Stimulated activated CD8-positive, alpha-beta memory T cell treated with anti-CD3 and anti-CD28 coated beads, Interleukin-4, amount 100 ng/mL, for 4 hours (primary cell): ENCODE measurements around the gene ABHD12.

Experiments
- DNase-seq, 2 donors: peaks; one replicate each; pipeline ENCODE4 v3.0.0-alpha.2; 2020; ENCODE audit warnings: low read depth in 2 of 2, low spot score in 1 of 2

Gene ABHD12

GRCh38 chr20:25258828-25259227, 131.8 kb downstream of the ABHD12 start:
- DNase-seq: no peak

DNA sequence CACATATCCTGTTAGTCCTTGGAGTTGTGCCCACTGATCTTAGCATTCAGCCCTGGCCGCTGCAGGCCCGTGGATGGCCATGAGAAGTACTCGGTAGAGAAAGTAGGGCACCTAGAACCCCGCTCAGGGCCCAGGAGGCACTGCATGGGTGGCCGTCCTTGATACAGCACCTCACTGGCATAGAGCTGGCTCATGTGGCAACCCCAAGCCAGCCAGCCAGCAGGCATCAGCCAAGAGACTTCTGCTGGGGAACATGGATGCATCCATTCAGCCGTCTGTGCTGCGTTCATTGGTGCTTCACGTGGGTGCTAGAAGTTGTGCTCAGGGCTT, 132.2 kb downstream of the ABHD12 start:
- DNase-seq: no peak

DNA sequence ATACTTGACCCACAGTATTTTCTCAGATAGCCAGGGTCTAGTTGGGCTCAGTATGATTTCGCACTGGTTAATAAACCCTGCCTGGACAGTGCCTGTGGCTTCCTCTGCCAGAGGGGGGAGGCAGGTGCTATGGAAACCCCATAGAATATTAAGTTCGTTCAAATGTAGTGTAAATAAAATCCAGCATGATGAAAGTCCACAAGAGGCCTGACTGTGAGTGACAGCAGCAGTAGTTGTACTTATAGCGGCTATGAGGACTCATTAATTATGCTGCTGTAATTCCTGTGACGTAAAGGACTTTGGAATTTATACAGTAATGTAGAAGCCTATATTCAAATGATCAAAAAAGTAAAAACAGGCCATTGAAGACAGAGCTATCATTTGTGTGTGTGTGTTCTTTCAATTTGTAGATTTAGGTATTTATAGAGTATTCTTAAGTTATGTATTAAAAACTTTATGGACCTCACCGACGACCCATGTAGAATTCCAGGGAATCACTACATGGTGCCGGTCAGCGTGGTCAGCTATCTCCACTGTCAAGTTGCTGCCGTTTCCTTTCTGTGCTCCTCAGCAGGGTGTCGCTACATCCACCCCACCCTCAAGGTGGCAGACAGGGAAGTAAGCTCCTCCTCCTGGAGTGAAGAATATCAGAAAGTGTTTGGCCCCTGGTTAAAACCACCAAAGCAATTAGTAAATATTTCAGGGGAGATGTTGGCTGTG, 132.7 kb downstream of the ABHD12 start:
- DNase-seq: no peak

DNA sequence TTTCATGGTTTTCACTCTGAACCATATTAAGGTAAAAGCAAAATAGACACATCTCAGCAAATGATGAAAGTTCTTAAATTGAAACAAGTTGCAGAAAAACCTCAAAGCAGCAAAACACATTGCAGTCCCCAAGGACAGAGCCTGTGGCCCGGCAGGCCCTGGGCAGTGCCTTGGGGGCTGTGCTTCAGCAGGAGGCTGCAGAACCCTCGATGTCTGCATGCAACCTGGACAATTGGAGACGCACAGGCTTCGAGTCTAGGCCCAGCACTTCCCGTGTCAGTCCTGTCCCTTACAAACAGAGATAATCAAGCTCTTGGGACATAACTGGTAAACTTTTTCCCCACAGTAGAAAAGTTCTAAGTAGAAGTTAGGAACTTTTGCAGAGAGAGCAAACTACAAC, 133.5 kb downstream of the ABHD12 start:
- no peak for DNase-seq

DNA sequence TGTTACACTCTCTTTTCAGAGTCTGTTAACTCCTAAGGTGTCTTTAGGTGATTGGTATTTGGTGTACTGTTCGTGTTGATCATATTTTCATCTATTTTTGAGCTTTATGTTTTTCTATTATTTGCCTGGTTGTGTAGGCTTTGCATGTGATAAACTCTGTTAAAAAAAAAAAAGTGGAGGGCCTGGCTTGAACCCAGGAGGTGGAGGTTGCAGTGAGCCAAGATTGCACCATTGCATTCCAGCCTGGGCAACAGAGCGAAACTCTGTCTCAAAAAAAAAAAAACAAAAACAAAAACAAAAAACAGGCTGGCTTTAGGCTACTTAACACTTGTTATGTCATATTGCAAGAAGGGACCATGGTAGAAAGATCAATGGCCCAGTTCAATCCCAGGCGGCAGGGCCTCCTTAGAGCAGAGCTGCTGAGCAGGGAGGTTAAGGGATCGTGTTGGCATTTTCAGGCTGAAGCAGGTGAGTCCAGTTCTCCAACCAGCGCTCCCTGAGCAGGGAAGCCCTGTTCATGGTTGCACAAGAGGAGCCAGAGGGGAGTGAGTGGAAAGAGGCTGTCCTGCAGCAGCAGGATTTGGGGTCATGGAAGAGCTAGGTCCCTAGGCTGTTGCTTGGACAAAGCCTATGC, 134.3 kb downstream of the ABHD12 start:
- no peak for DNase-seq

- no peak for DNase-seq
Measured at GRCh38 chr20:25254986-25255680, 135.5 kb downstream of the ABHD12 start.

- no peak for DNase-seq
Measured at GRCh38 chr20:25254571-25254970, 136.1 kb downstream of the ABHD12 start.

DNA sequence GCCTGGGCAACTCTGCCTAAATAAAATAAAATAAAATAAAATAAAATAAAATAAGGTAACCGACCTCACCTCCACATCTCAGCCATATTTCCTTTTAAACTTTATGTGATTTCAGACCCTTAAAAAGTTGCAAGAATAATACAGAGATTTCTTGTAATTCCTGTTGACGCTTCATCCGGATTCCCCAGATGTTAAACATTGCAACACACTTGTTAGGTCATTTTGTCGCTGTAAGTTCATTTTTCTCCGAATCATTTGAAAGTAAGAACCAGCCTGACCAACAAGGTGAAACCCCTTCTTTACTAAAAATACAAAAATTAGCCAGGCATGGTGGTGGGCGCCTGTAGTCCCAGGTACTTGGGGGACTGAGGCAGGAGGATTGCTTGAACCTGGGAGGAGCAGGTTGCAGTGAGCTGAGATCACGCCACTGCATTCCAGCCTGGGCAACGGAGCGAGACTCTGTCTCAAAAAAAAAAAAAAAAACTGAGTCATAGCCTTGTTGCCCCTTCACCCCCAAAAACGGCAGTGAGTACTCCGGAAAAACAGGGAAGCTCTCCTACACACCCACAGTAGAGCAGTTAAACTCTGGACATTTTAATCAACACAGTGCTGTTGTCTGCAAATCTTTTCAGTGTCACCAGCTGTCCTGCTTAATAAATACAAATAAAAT, 136.9 kb downstream of the ABHD12 start:
- no peak for DNase-seq

DNA sequence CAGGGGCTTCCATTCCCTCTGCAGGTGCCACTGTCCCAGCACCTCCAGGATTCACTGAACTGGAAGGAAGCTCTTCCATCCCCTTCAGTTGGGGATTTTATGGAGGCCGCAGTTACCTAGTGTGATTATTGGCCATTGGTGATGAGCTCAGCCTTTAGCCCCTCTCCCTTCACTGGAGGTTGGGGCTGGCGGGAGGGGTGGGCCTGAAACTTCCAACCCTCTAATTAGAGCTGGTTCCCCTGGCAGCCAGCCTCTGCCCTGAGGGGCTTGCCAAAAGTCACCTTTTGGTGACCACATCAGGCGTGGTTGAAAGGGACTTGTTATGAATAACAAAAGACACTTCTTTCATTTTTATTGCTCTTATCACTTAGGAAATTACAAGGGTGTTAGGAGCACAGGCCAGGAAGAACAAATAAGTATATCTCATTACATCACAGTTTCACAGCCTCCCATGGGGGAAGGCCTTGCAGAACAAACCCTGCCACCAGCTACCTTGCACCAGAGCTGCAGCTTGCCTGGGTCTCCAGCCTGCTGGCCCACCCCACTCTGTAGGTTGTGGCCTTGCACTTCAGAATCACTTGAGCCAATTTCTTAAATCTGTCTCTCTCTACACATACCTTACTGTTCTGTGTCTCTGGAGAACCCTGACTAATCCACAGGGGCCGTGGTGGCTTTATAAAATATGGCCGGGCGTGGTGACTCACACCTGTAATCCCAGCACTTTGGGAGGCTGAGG, 137.8 kb downstream of the ABHD12 start:
- DNase-seq: no peak

- DNase-seq: no peak
Measured at GRCh38 chr20:25252230-25252651, 138.4 kb downstream of the ABHD12 start.

GRCh38 chr20:25251558-25251957, 139.1 kb downstream of the ABHD12 start:
- DNase-seq: no peak

DNA sequence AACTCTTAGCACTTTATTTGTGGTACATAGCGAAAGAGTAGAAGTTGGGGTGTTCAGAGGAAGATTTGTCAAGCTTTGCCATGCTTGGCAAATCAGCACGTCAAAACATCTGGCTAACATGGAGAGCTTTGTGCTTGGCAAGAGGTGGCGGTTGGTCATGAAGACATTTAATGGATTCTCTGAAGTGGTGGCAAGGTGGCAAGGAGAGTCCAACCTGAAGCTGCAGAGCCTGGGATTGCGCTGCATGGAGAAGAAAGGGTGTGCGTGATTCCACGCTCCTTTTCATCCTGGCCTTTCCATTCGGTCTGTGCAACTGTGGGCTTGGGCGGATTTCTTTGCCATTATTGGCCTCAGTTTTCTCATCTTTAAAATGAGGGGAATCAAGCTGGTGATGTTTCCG, 139.6 kb downstream of the ABHD12 start:
- DNase-seq: no peak

GRCh38 chr20:25250508-25250907, 140.1 kb downstream of the ABHD12 start:
- DNase-seq: no peak
